ENCODE results near the gene CCDC33.

The CCDC33 gene

GRCh38 chr15:74258456-74259291 lies 22.5 kb downstream of the CCDC33 start:
- no peak for DNase-seq

- no peak for DNase-seq
Observed at GRCh38 chr15:74259292-74259648, 23.1 kb downstream of the CCDC33 start.

GRCh38 chr15:74259821-74260607 lies 23.9 kb downstream of the CCDC33 start:
- DNase-seq = peak in 1 of 56 donors; percentile 7

- DNase-seq = no peak
Observed at GRCh38 chr15:74261041-74261440, 24.9 kb downstream of the CCDC33 start.

- DNase-seq = no peak
Observed at GRCh38 chr15:74261685-74262084, 25.6 kb downstream of the CCDC33 start.

- no peak for DNase-seq
Observed at GRCh38 chr15:74262151-74262550, 26.0 kb downstream of the CCDC33 start.

GRCh38 chr15:74262625-74263024 lies 26.5 kb downstream of the CCDC33 start:
- DNase-seq = no peak

- DNase-seq = no peak
Observed at GRCh38 chr15:74263466-74263865, 27.3 kb downstream of the CCDC33 start.

GRCh38 chr15:74264081-74264501 lies 28.0 kb downstream of the CCDC33 start:
- peak in 10 of 56 donors; percentile 8 to 65 (median 28) for DNase-seq

- DNase-seq = no peak
Observed at GRCh38 chr15:74265046-74265639, 29.0 kb downstream of the CCDC33 start.

- DNase-seq = no peak
Observed at GRCh38 chr15:74268020-74268419, 31.9 kb downstream of the CCDC33 start.

GRCh38 chr15:74269362-74270035 lies 33.4 kb downstream of the CCDC33 start:
- no peak for DNase-seq

- no peak for DNase-seq
Observed at GRCh38 chr15:74270155-74270554, 34.0 kb downstream of the CCDC33 start.

- DNase-seq = no peak
Observed at GRCh38 chr15:74270854-74271520, 34.9 kb downstream of the CCDC33 start.

- DNase-seq = no peak
Observed at GRCh38 chr15:74272812-74273211, 36.7 kb downstream of the CCDC33 start.

- no peak for DNase-seq
Observed at GRCh38 chr15:74274470-74275038, 38.4 kb downstream of the CCDC33 start.

GRCh38 chr15:74275957-74276356 lies 39.8 kb downstream of the CCDC33 start:
- no peak for DNase-seq

GRCh38 chr15:74276560-74276959 lies 40.4 kb downstream of the CCDC33 start:
- DNase-seq = no peak

GRCh38 chr15:74277242-74277810 lies 41.2 kb downstream of the CCDC33 start:
- DNase-seq = no peak

GRCh38 chr15:74278207-74278606 lies 42.1 kb downstream of the CCDC33 start:
- DNase-seq = no peak
